Pancreas (tissue), 10 donors: Measurements from ENCODE around the gene GRIP1. TPM values are rescaled to one million over a fixed set of nuclear protein-coding genes. Genes with fewer than 3 reads are reported as not detected.
A peak's percentile ranks its signal among the peaks of the same experiment; 100 is the strongest.

ENCODE experiments used
- ATAC-seq, 4 donors: fragments of 200-7000 bp; cut with Tn5 transposase; one replicate each; pipeline versions ENCODE4 v1.8.0 to v1.9.1; 2020; ENCODE audit warnings: mild to moderate bottlenecking in 4 of 4, moderate library complexity in 4 of 4
- DNase-seq, 6 donors: peaks; one replicate each; pipeline ENCODE4 v3.0.0-alpha.2; 2020
- FAIRE-seq: peaks from 2 replicates; lab custom pipeline; 2012; peaks lifted over from hg19 to GRCh38; lab: Jason Lieb, UNC
- H3K27ac ChIP-seq, 4 donors: fragments of 200-600 bp; sonication (generic); 1 replicate in 3 of 4; 2 replicates in 1 of 4; pipeline versions ENCODE4 v1.5.0 to v1.8.0; 2020
- H3K27me3 ChIP-seq, 4 donors: fragments of 200-600 bp; one replicate each; pipeline ENCODE4 v1.8.0; 2021
- H3K36me3 ChIP-seq, 3 donors: fragments of 200-600 bp; sonication (generic) in 1 of 3; one replicate each; pipeline versions ENCODE4 v1.5.0 to v1.8.0; 2020 to 2021
- H3K4me1 ChIP-seq, 3 donors: fragments of 200-600 bp; one replicate each; pipeline ENCODE4 v1.8.0; 2021
- H3K4me3 ChIP-seq, 4 donors: fragments of 200-600 bp; sonication (generic) in 2 of 4; one replicate each; pipeline versions ENCODE4 v1.5.0 to v1.8.0; 2020 to 2021
- H3K9me3 ChIP-seq, 4 donors: fragments of 200-600 bp; one replicate each; pipeline ENCODE4 v1.8.0; 2021
- CTCF ChIP-seq, 4 donors: fragments of 200-600 bp; sonication (generic) in 3 of 4; IDR thresholded peaks; one replicate each; pipeline versions ENCODE4 v1.5.0 to v1.8.0; 2021; ENCODE audit warnings: antibody characterized with exemption in 4 of 4
- WGBS, 2 donors: extraction: QIAGEN DNeasy Blood & Tissue Kit; methylation state at CpG; one replicate each; pipeline ENCODE4 v1.1.7; 2013; 5-methylcytosine and 5-hydroxymethylcytosine counted together
- intact Hi-C, 3 donors: fragments of 100-400 bp; cut with DNase I; formaldehyde crosslinking; loops; one replicate each; pipeline versions ENCODE4 v1.11.1 to v1.14.2; 2022
- polyA plus RNA-seq, 2 donors: library from polyadenylated mRNA; stranded (reverse); fragments of 200-250 nt; gene quantifications; one replicate each; pipeline ENCODE4 v1.2.3, GENCODE V29; 2013
- total RNA-seq, 6 donors: library from RNA; stranded (reverse); fragmentation: NEBNext Ultra II Directional in 4 of 6; extraction: Animal tissue kit (Norgen Biotek cat#: 25700) in 4 of 6; gene quantifications; one replicate each; pipeline versions ENCODE4 v1.2.1 to v1.2.4, GENCODE V29; 2021 to 2023
- donor health status: healthy with polysubstance abuse.
- donor health status: DM: no; HTN: no; CAD: no; lungs with moderate emphysema.
- donor health status: DM: no; HTN: no; CAD: no.
- donor health status: control.
- donor health status: control.
- donor health status: Bipolar disorder and iron deficiency.
- donor health status: DM: yes; HTN: yes; CAD: no.
- donor health status: DM: no; HTN: no; CAD: no.
- donor health status: DM: no; HTN: no; CAD: no.
- donor health status: DM: yes; HTN: yes; CAD: no.

The GRIP1 gene
- total and polyA plus RNA-seq, 8 donors = 0.89 to 6.8 (median 4.7) TPM

- peak in 3 of 4 donors; percentile 46 to 51 (median 47) for TF ChIP-seq CTCF (IDR thresholded peaks at IDR 0.05)
- no peak overlapping the region for H3K4me3 ChIP-seq
- H3K9me3 ChIP-seq = no peaks in the 10 kb centered on the region
- intact Hi-C loops = loop anchor here in 1 of 3 donors (5.0 kb wide), 1 partner anchor 132 kb away; no protein-coding TSS in a partner anchor
- no peaks in the 10 kb centered on the region for H3K27me3 ChIP-seq
- DNase-seq (peak in 1 of 6 donors; percentile 16), ATAC-seq (peak in 3 of 4 donors; percentile 59 to 65 (median 60)), FAIRE-seq (no peak)
- H3K36me3 ChIP-seq = no peaks in the 10 kb centered on the region
- WGBS, 2 donors = 55 to 68% methylated on average over 4 of the region's 4 CpGs
- H3K27ac ChIP-seq = no peak overlapping the region
- H3K4me1 ChIP-seq = no peaks in the 10 kb centered on the region
These were observed 269.5 kb downstream of the GRIP1 start for GRCh38 chr12:66409195-66409871.

GRCh38 chr12:66405395-66405794, 273.5 kb downstream of the GRIP1 start:
- no peak for FAIRE-seq

GRCh38 chr12:66403746-66404145, 275.1 kb downstream of the GRIP1 start:
- Histone ChIP-seq H3K4me3 (no peak overlapping the region), H3K4me1 (no peaks in the 10 kb centered on the region), H3K36me3 (no peaks in the 10 kb centered on the region), H3K27ac (no peak overlapping the region), H3K9me3 (no peaks in the 10 kb centered on the region), H3K27me3 (no peaks in the 10 kb centered on the region)
- ATAC-seq = peak in 3 of 4 donors; percentile 53 to 62 (median 56)
- no peak for FAIRE-seq
- intact Hi-C loops = no loop called here
- DNase-seq = peak in 2 of 6 donors; percentile 4 to 14
- TF ChIP-seq CTCF (IDR thresholded peaks at IDR 0.05) = no peak

More at GRCh38 chr12:66405395-66405794, 273.5 kb downstream of the GRIP1 start:
- Histone ChIP-seq H3K4me1 (no peaks in the 10 kb centered on the region), H3K27me3 (no peaks in the 10 kb centered on the region), H3K27ac (no peak overlapping the region), H3K36me3 (no peaks in the 10 kb centered on the region), H3K4me3 (no peak overlapping the region), H3K9me3 (no peaks in the 10 kb centered on the region)
- intact Hi-C loops = loop anchor here in 1 of 3 donors (5.0 kb wide), 1 partner anchor 128 kb away; no protein-coding TSS in a partner anchor
- DNase-seq (no peak), ATAC-seq (no peak)
- TF ChIP-seq CTCF (IDR thresholded peaks at IDR 0.05) = no peak

GRCh38 chr12:66399911-66400306, 279.0 kb downstream of the GRIP1 start:
- 84 to 90% methylated on average over 3 of the region's 3 CpGs for WGBS, 2 donors
- no peaks in the 10 kb centered on the region for H3K4me1 ChIP-seq
- intact Hi-C loops = no loop called here
- no peaks in the 10 kb centered on the region for H3K36me3 ChIP-seq
- H3K9me3 ChIP-seq = no peaks in the 10 kb centered on the region
- no peak overlapping the region for H3K27ac ChIP-seq
- no peak overlapping the region for H3K4me3 ChIP-seq
- DNase-seq (no peak), FAIRE-seq (no peak), ATAC-seq (no peak)
- H3K27me3 ChIP-seq = no peaks in the 10 kb centered on the region
- no peak for TF ChIP-seq CTCF (IDR thresholded peaks at IDR 0.05)
